Right lobe of liver (tissue), 4 donors: Measurements from ENCODE around the gene GFRA1.

Experiments used
- CTCF ChIP-seq, 4 donors: fragments of 200-600 bp in 3 of 4; fragments of 450-650 bp in 1 of 4; IDR thresholded peaks; one replicate each; pipeline versions ENCODE4 v1.5.1 to v1.8.0; 2016 to 2022; ENCODE audit warnings: antibody characterized with exemption in 4 of 4, mild to moderate bottlenecking in 2 of 4
- POLR2A ChIP-seq: fragments of 450-650 bp; IDR thresholded peaks from one replicate; pipeline ENCODE4 v1.6.1; 2017; ENCODE audit warnings: antibody characterized with exemption, mild to moderate bottlenecking
- donor health status: DM: no; HTN: no; CAD: no.
- donor health status: DM: no; HTN: no; CAD: no.
- donor health status: DM: no; HTN: yes; CAD: no.

GRCh38 chr10:116070743-116071320 is 202.2 kb downstream of the GFRA1 start:
- TF ChIP-seq CTCF (IDR thresholded peaks at IDR 0.05) = no peak
- no peak for TF ChIP-seq POLR2A
